Measurements from ENCODE around the gene RPL7A. TPM values are rescaled to one million over a fixed set of nuclear protein-coding genes. Genes with fewer than 3 reads are reported as not detected.

RPL7A gene
- total and polyA plus RNA-seq, 2 of the 13 experiments (the other 11 are each of a cell fraction or from before 2014, with no cell fraction given), result 2,401 to 2,938 TPM

DNA sequence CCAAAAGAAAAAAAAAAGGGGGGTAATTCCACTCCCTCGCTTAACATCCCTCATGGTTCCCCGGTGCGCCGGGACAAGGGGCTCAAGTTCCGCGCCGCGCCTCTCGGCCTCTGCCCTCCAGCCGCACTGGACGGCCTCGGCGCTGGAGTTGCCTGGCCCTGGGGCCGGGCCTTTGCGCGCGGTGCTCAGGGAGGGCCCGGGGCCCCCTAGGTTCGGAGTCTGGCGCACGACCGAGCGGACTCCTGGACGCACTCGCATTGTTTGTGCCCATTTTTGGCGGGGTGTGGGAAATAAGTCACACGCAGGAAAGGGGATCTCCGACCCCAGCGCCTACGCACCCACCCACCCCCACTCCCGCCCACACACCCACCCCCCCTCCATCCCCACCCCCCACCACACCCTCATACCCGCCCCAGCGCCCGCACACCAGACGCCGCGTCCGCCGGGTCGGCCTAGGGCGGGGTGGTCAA lies 468 bp upstream of the RPL7A start (continued):
- TF ChIP-seq ZNF530 (CRISPR knock-in tag; IDR thresholded peaks at IDR 0.05; ENCODE audit: low read depth), result no peak
- no peak for TF ChIP-seq ZFP1 (CRISPR knock-in tag; IDR thresholded peaks at IDR 0.05)
- no peak for TF ChIP-seq ZNF749 (CRISPR knock-in tag; IDR thresholded peaks at IDR 0.05; ENCODE audit: borderline replicate concordance)
- TF ChIP-seq, protein P1, sequence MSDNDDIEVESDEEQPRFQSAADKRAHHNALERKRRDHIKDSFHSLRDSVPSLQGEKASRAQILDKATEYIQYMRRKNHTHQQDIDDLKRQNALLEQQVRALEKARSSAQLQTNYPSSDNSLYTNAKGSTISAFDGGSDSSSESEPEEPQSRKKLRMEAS (IDR thresholded peaks at IDR 0.05), result no peak
- TF ChIP-seq, protein P2, sequence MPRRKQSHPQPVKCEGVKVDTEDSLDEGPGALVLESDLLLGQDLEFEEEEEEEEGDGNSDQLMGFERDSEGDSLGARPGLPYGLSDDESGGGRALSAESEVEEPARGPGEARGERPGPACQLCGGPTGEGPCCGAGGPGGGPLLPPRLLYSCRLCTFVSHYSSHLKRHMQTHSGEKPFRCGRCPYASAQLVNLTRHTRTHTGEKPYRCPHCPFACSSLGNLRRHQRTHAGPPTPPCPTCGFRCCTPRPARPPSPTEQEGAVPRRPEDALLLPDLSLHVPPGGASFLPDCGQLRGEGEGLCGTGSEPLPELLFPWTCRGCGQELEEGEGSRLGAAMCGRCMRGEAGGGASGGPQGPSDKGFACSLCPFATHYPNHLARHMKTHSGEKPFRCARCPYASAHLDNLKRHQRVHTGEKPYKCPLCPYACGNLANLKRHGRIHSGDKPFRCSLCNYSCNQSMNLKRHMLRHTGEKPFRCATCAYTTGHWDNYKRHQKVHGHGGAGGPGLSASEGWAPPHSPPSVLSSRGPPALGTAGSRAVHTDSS (CRISPR knock-in tag; conservative IDR thresholded peaks at IDR 0.05), result no peak
- TF ChIP-seq, protein P3, sequence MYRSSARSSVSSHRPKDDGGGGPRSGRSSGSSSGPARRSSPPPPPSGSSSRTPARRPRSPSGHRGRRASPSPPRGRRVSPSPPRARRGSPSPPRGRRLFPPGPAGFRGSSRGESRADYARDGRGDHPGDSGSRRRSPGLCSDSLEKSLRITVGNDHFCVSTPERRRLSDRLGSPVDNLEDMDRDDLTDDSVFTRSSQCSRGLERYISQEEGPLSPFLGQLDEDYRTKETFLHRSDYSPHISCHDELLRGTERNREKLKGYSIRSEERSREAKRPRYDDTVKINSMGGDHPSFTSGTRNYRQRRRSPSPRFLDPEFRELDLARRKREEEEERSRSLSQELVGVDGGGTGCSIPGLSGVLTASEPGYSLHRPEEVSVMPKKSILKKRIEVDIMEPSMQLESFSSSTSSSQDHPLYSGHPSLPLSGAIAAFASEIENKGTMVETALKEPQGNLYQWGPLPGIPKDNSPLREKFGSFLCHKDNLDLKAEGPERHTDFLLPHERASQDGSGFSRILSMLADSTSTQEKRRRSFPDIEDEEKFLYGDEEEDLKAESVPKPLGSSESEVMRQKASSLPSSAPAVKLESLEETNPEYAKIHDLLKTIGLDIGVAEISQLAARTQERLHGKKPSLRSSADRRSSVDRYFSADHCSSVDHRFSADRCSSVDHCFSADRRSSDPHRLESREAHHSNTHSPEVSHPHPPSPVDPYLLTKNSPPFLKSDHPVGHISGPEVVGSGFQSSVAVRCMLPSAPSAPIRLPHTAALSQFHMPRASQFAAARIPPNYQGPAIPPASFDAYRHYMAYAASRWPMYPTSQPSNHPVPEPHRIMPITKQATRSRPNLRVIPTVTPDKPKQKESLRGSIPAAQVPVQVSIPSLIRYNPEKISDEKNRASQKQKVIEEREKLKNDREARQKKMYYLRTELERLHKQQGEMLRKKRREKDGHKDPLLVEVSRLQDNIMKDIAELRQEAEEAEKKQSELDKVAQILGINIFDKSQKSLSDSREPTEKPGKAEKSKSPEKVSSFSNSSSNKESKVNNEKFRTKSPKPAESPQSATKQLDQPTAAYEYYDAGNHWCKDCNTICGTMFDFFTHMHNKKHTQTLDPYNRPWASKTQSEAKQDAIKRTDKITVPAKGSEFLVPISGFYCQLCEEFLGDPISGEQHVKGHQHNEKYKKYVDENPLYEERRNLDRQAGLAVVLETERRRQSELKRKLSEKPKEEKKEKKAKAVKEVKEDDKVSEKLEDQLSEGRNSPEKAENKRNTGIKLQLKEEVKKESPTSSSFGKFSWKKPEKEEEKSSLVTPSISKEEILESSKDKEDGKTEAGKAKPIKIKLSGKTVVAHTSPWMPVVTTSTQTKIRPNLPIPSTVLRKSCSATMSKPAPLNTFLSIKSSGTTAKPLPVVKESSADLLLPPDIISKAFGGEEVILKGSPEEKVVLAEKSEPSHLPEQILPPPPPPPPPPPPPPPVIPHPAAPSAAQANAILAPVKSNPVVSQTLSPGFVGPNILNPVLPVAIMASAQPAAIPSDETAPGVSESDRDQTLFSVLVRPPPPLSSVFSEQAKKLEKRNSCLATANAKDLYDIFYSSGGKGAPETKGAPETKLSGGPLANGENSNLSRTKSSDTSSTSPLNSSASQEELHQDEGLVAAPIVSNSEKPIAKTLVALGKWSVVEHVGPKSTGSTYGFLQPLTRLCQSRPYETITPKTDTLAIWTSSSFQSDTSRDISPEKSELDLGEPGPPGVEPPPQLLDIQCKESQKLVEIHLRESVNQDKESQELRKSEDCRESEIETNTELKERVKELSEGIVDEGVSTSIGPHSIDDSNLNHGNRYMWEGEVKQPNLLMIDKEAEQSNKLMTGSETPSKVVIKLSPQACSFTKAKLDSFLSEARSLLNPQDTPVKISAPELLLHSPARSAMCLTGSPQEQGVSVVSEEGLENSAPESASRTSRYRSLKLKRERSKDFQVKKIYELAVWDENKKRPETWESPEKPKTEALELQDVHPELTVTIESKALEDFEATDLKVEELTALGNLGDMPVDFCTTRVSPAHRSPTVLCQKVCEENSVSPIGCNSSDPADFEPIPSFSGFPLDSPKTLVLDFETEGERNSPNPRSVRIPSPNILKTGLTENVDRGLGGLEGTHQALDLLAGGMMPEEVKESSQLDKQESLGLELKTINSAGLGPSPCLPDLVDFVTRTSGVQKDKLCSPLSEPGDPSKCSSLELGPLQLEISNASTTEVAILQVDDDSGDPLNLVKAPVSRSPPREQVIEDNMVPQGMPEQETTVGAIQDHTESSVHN (CRISPR knock-in tag; IDR thresholded peaks at IDR 0.05), result no peak
- TF ChIP-seq ZNF777 (CRISPR knock-in tag; IDR thresholded peaks at IDR 0.05), result no peak
- TF ChIP-seq ZNF879 (CRISPR knock-in tag; IDR thresholded peaks at IDR 0.05), result peak; percentile 69; the same call in 1 of the 2 replicates
- TF ChIP-seq ZNF263 (CRISPR knock-in tag; IDR thresholded peaks at IDR 0.05), result no peak
- TF ChIP-seq, protein P4, sequence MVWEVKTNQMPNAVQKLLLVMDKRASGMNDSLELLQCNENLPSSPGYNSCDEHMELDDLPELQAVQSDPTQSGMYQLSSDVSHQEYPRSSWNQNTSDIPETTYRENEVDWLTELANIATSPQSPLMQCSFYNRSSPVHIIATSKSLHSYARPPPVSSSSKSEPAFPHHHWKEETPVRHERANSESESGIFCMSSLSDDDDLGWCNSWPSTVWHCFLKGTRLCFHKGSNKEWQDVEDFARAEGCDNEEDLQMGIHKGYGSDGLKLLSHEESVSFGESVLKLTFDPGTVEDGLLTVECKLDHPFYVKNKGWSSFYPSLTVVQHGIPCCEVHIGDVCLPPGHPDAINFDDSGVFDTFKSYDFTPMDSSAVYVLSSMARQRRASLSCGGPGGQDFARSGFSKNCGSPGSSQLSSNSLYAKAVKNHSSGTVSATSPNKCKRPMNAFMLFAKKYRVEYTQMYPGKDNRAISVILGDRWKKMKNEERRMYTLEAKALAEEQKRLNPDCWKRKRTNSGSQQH (CRISPR knock-in tag; IDR thresholded peaks at IDR 0.05; ENCODE audit: low read depth), result no peak
- TF ChIP-seq ZNF841 (CRISPR knock-in tag; IDR thresholded peaks at IDR 0.05; ENCODE audit: borderline replicate concordance), result no peak
- no peak for TF ChIP-seq ZEB1 (IDR thresholded peaks at IDR 0.05; ENCODE audit: insufficient replicate concordance, low read depth)
- TF ChIP-seq, protein P5, sequence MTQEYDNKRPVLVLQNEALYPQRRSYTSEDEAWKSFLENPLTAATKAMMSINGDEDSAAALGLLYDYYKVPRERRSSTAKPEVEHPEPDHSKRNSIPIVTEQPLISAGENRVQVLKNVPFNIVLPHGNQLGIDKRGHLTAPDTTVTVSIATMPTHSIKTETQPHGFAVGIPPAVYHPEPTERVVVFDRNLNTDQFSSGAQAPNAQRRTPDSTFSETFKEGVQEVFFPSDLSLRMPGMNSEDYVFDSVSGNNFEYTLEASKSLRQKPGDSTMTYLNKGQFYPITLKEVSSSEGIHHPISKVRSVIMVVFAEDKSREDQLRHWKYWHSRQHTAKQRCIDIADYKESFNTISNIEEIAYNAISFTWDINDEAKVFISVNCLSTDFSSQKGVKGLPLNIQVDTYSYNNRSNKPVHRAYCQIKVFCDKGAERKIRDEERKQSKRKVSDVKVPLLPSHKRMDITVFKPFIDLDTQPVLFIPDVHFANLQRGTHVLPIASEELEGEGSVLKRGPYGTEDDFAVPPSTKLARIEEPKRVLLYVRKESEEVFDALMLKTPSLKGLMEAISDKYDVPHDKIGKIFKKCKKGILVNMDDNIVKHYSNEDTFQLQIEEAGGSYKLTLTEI (CRISPR knock-in tag; conservative IDR thresholded peaks at IDR 0.05), result no peak
- TF ChIP-seq ZBTB20 (CRISPR knock-in tag; IDR thresholded peaks at IDR 0.05; ENCODE audit: borderline replicate concordance, low read depth), result no peak
- TF ChIP-seq, protein P6, sequence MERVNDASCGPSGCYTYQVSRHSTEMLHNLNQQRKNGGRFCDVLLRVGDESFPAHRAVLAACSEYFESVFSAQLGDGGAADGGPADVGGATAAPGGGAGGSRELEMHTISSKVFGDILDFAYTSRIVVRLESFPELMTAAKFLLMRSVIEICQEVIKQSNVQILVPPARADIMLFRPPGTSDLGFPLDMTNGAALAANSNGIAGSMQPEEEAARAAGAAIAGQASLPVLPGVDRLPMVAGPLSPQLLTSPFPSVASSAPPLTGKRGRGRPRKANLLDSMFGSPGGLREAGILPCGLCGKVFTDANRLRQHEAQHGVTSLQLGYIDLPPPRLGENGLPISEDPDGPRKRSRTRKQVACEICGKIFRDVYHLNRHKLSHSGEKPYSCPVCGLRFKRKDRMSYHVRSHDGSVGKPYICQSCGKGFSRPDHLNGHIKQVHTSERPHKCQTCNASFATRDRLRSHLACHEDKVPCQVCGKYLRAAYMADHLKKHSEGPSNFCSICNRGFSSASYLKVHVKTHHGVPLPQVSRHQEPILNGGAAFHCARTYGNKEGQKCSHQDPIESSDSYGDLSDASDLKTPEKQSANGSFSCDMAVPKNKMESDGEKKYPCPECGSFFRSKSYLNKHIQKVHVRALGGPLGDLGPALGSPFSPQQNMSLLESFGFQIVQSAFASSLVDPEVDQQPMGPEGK (CRISPR knock-in tag; IDR thresholded peaks at IDR 0.05), result peak; percentile 71

Data from HepG2 (cell line).